HepG2 (cell line): ENCODE data around the gene MTFP1. TPM values are rescaled to one million over a fixed set of nuclear protein-coding genes. Genes with fewer than 3 reads are reported as not detected.

Experiments
- ARNT ChIP-seq: fragments of 450-650 bp; IDR thresholded peaks from 2 replicates; pipeline ENCODE4 v1.6.1; 2017
- ATM ChIP-seq: fragments of 450-650 bp; IDR thresholded peaks from 2 replicates; pipeline ENCODE4 v1.7.1; 2017; ENCODE audit warnings: mild to moderate bottlenecking, borderline replicate concordance
- DMTF1 ChIP-seq: sonication (generic); formaldehyde crosslinking; IDR thresholded peaks from 2 replicates; pipeline ENCODE4 v1.4.0; 2020; ENCODE audit warnings: mild to moderate bottlenecking, missing genetic modification reagents
- E2F1 ChIP-seq: sonication (generic); formaldehyde crosslinking; IDR thresholded peaks from 2 replicates; pipeline ENCODE4 v1.5.0; 2020; ENCODE audit warnings: missing genetic modification reagents
- E2F2 ChIP-seq: sonication (generic); formaldehyde crosslinking; IDR thresholded peaks from 2 replicates; pipeline ENCODE4 v1.4.0; 2020; ENCODE audit warnings: missing genetic modification reagents, borderline replicate concordance
- E2F5 ChIP-seq: sonication (generic); formaldehyde crosslinking; conservative IDR thresholded peaks from 2 replicates; pipeline ENCODE4 v1.4.0; 2020; ENCODE audit warnings: missing genetic modification reagents
- MIER2 ChIP-seq: IDR thresholded peaks from 2 replicates; pipeline ENCODE4 v1.6.1; 2016; ENCODE audit warnings: missing biosample characterization, missing genetic modification reagents
- MTA3 ChIP-seq: sonication (generic); formaldehyde crosslinking; IDR thresholded peaks from 2 replicates; pipeline ENCODE4 v1.4.0; 2020; ENCODE audit warnings: missing genetic modification reagents
- NFAT5 ChIP-seq: sonication (generic); formaldehyde crosslinking; IDR thresholded peaks from 2 replicates; pipeline ENCODE4 v1.4.0; 2020; ENCODE audit warnings: missing genetic modification reagents
- SOX13 ChIP-seq, 3 experiments: fragments of 450-650 bp in 1 of 3; sonication (generic) in 1 of 3; formaldehyde crosslinking in 1 of 3; IDR thresholded peaks in 2 of 3; conservative IDR thresholded peaks in 1 of 3; 2 replicates each; pipeline versions ENCODE4 v1.5.0 to v1.6.1; 2016 to 2020; ENCODE audit warnings: antibody characterized with exemption in 1 of 3, mild to moderate bottlenecking in 1 of 3, missing compliant biosample characterization in 1 of 3, missing genetic modification reagents in 1 of 3, moderate library complexity in 1 of 3
- SRY ChIP-seq: sonication (generic); formaldehyde crosslinking; IDR thresholded peaks from 2 replicates; pipeline ENCODE4 v1.8.0; 2022; ENCODE audit warnings: mild to moderate bottlenecking, missing genetic modification reagents
- ZNF335 ChIP-seq: sonication (generic); formaldehyde crosslinking; IDR thresholded peaks from 2 replicates; pipeline ENCODE4 v1.4.0; 2020; ENCODE audit warnings: missing genetic modification reagents
- ZNF510 ChIP-seq: sonication (generic); formaldehyde crosslinking; IDR thresholded peaks from 2 replicates; pipeline ENCODE4 v1.4.0; 2020; ENCODE audit warnings: low read depth, mild to moderate bottlenecking, missing genetic modification reagents
- ZNF552 ChIP-seq: sonication (generic); formaldehyde crosslinking; IDR thresholded peaks from 2 replicates; pipeline ENCODE4 v1.9.0; 2022; ENCODE audit warnings: missing genetic modification reagents, mild to moderate bottlenecking, borderline replicate concordance
- polyA plus RNA-seq, 8 experiments: library from polyadenylated mRNA; depleted of rRNA in 3 of 8; stranded (reverse) in 7 of 8; unstranded in 1 of 8; fragments of >200 nt; fragmentation: Illumina TruSeq in 4 of 8; extraction: Trizol in 4 of 8; gene quantifications; 2 replicates each; pipeline versions ENCODE4 v1.2.1 to v1.2.3, GENCODE V29; 2011 to 2016; ENCODE audit warnings: low read depth in 4 of 8, missing spikeins in 1 of 8, mixed read lengths in 1 of 8; ENCODE audit not compliant: insufficient read depth in 1 of 8
- total RNA-seq, 5 experiments: library from RNA; depleted of rRNA; stranded (reverse); fragments of >200 nt; fragmentation: Illumina TruSeq; extraction: Trizol; gene quantifications; 2 replicates each; pipeline ENCODE4 v1.2.3, GENCODE V29; 2016; ENCODE audit warnings: low read depth in 1 of 5

MTFP1 gene
- total and polyA plus RNA-seq, 2 of the 13 experiments (the other 11 are each of a cell fraction or from before 2014, with no cell fraction given), result 29.5 to 45.6 TPM

GRCh38 chr22:30396871-30397655, 28.5 kb upstream of the MTFP1 start, which contains the start of gene SEC14L2 (continued):
- TF ChIP-seq NFAT5 (CRISPR knock-in tag) (no peak), E2F5 (CRISPR knock-in tag) (no peak), SRY (no peak), DMTF1 (CRISPR knock-in tag) (no peak), E2F1 (CRISPR knock-in tag) (no peak), ATM (no peak), E2F2 (no peak), MTA3 (CRISPR knock-in tag) (no peak), MIER2 (no peak), ZNF552 (CRISPR knock-in tag) (no peak), SOX13 (IDR thresholded peaks at IDR 0.05) (no peak), SOX13 (CRISPR knock-in tag; conservative IDR thresholded peaks at IDR 0.05 in 1 of 2, IDR thresholded peaks at IDR 0.05 in 1 of 2) (no peak), ARNT (no peak), ZNF510 (CRISPR knock-in tag) (no peak), ZNF335 (CRISPR knock-in tag) (0 out of 2 replicates have a peak, but pooled peaks have one; percentile 48)
